ENCODE data around the gene PCDHGC5.

Gene PCDHGC5

DNA sequence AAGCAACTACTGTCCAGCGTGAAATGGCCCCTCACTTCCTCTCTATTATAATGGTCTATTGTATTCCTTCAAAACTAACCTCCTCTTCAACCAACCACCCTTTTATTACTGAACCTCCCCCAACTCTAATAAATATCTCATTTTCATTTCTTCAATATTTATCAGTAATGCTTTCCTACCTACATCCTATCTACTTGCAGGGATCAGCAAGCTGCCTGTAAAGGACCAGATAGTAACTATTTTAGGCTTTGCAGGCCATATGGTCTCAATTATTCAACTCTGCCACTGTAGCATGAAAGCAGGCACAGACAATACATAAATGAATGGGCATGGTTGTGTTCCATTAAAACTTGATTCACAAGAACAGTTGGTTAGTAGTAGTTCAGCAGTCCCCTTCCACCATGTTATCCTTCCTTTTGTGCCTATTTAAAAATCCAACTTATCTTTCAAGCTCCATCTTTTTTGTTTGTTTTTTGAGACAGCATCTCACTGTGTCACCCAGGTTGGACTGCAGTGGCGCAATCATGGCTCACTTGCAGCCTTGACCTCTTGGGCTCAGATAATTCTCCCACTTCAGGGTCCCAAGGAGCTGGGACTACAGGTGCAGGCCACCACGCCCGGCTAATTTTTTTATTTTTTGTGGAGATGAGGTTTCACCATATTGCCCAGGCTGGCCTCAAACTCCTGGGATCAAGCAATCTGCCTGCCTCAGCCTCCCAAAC lies 45.8 kb downstream of the PCDHGC5 start:
- DNase-seq: no peak

Measured in NCI-H226 (cell line).